ENCODE measurements around the gene OR5AL1.

DNA sequence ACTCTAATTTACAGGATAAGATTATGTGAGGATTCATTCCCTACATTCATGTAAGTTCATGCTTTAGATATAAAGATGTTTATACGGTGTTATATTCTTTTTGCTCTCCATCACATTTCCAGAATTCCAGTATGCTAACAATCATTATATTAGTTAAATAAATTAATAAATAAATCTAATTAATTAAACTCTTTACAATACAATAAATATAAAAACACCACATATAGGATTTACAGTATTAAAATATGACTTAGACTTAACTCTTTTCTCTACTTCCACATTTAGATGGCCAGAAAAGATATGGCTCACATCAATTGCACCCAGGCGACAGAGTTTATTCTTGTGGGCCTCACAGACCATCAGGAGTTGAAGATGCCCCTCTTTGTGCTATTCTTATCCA is 37.2 kb upstream of the OR5AL1 start, which contains the start of gene OR8U1:
- TF ChIP-seq POLR2A (IDR thresholded peaks at IDR 0.05): no peak
- TF ChIP-seq, protein P1, sequence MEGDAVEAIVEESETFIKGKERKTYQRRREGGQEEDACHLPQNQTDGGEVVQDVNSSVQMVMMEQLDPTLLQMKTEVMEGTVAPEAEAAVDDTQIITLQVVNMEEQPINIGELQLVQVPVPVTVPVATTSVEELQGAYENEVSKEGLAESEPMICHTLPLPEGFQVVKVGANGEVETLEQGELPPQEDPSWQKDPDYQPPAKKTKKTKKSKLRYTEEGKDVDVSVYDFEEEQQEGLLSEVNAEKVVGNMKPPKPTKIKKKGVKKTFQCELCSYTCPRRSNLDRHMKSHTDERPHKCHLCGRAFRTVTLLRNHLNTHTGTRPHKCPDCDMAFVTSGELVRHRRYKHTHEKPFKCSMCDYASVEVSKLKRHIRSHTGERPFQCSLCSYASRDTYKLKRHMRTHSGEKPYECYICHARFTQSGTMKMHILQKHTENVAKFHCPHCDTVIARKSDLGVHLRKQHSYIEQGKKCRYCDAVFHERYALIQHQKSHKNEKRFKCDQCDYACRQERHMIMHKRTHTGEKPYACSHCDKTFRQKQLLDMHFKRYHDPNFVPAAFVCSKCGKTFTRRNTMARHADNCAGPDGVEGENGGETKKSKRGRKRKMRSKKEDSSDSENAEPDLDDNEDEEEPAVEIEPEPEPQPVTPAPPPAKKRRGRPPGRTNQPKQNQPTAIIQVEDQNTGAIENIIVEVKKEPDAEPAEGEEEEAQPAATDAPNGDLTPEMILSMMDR (IDR thresholded peaks at IDR 0.05): no peak

All from testis (tissue), 2 donors.